Hepatocyte (in vitro differentiated cells): ENCODE results near the gene ZNF665. TPM values are rescaled to one million over a fixed set of nuclear protein-coding genes. Genes with fewer than 3 reads are reported as not detected.

Experiments
- DNase-seq: peaks from one replicate; pipeline ENCODE4 v3.0.0-alpha.2; 2016; ENCODE audit warnings: low spot score
- H2AFZ ChIP-seq: fragments of 200-600 bp; sonication (generic); 2 replicates; pipeline ENCODE4 v1.6.0; 2016; ENCODE audit warnings: antibody characterized with exemption, mild to moderate bottlenecking
- H3K27ac ChIP-seq: fragments of 200-600 bp; sonication (generic); 2 replicates; pipeline ENCODE4 v1.5.1; 2016; ENCODE audit warnings: mild to moderate bottlenecking
- H3K27me3 ChIP-seq: fragments of 200-600 bp; sonication (generic); 2 replicates; pipeline ENCODE4 v1.6.1; 2016
- H3K36me3 ChIP-seq: fragments of 200-600 bp; sonication (generic); replicated peaks from 2 replicates; pipeline ENCODE4 v1.5.1; 2016; ENCODE audit warnings: low read depth; ENCODE audit not compliant: insufficient read depth
- H3K4me1 ChIP-seq: fragments of 200-600 bp; sonication (generic); 2 replicates; pipeline ENCODE4 v1.5.1; 2016; ENCODE audit warnings: mild to moderate bottlenecking, moderate library complexity; ENCODE audit not compliant: insufficient read depth
- H3K4me2 ChIP-seq: fragments of 200-600 bp; sonication (generic); 2 replicates; pipeline ENCODE4 v1.6.0; 2016
- H3K4me3 ChIP-seq: fragments of 200-600 bp; sonication (generic); 2 replicates; pipeline ENCODE4 v1.5.1; 2016; ENCODE audit warnings: mild to moderate bottlenecking
- H3K79me2 ChIP-seq: fragments of 200-600 bp; sonication (generic); 2 replicates; pipeline ENCODE4 v1.6.0; 2017; ENCODE audit warnings: mild to moderate bottlenecking
- H3K9me2 ChIP-seq: fragments of 200-600 bp; sonication (generic); replicated peaks from 2 replicates; pipeline ENCODE4 v1.6.0; 2017; ENCODE audit warnings: mild to moderate bottlenecking; ENCODE audit not compliant: insufficient read depth
- H3K9me3 ChIP-seq: fragments of 200-600 bp; sonication (generic); 2 replicates; pipeline ENCODE4 v1.5.1; 2016; ENCODE audit warnings: low read depth, mild to moderate bottlenecking
- H4K20me1 ChIP-seq: fragments of 200-600 bp; sonication (generic); 2 replicates; pipeline ENCODE4 v1.6.0; 2016; ENCODE audit warnings: mild to moderate bottlenecking; ENCODE audit not compliant: insufficient read depth, poor library complexity, severe bottlenecking
- CTCF ChIP-seq: fragments of 200-600 bp; sonication (generic); IDR thresholded peaks from 2 replicates; pipeline ENCODE4 v1.5.1; 2016; ENCODE audit warnings: antibody characterized with exemption, mild to moderate bottlenecking; ENCODE audit not compliant: poor library complexity
- EZH2 ChIP-seq: fragments of 200-600 bp; sonication (generic); IDR thresholded peaks from 2 replicates; pipeline ENCODE4 v1.6.1; 2016; ENCODE audit warnings: antibody characterized with exemption, mild to moderate bottlenecking, borderline replicate concordance
- EZH2phosphoT487 ChIP-seq: fragments of 200-600 bp; sonication (generic); IDR thresholded peaks from one replicate; pipeline ENCODE4 v1.6.1; 2018; ENCODE audit warnings: antibody characterized with exemption, mild to moderate bottlenecking, low read depth, moderate library complexity; ENCODE audit not compliant: unreplicated experiment, severe bottlenecking
- WGBS: methylation state at CpG from one replicate; pipeline ENCODE4 v1.1.6; 2016; ENCODE audit warnings: low lambda C conversion rate; ENCODE audit errors: missing lambda C conversion rate; 5-methylcytosine and 5-hydroxymethylcytosine counted together
- polyA plus RNA-seq: library from polyadenylated mRNA; unstranded; fragments of >200 nt; fragmentation: Nextera tagmentation; extraction: Ambion mirVana; gene quantifications from 2 replicates; pipeline ENCODE4 v1.2.1, GENCODE V29; 2016
- total RNA-seq: library from RNA; depleted of rRNA; stranded (reverse); fragments of >200 nt; gene quantifications from 2 replicates; pipeline ENCODE4 v1.2.3, GENCODE V29; 2014

ZNF665 gene
- total and polyA plus RNA-seq, 2 experiments from 2014 or later, result 3.6 to 4.5 TPM

GRCh38 chr19:53158119-53158656 is 35.0 kb downstream of the ZNF665 start:
- 0% methylated on average over 24 of the region's 41 CpGs for WGBS
- no peaks in the 10 kb centered on the region for H3K27me3 ChIP-seq
- H3K4me2 ChIP-seq, result peak overlapping the region; percentile 97
- H3K4me1 ChIP-seq, result peaks cover 9% of the 10 kb centered on the region
- H4K20me1 ChIP-seq, result no peaks in the 10 kb centered on the region
- H3K9me2 ChIP-seq, result no peaks in the 10 kb centered on the region
- H3K9me3 ChIP-seq, result no peaks in the 10 kb centered on the region
- DNase-seq, result peak; percentile 59
- TF ChIP-seq CTCF, result no peak
- TF ChIP-seq EZH2phosphoT487, result no peak
- H3K4me3 ChIP-seq, result peak overlapping the region; percentile 90
- H3K36me3 ChIP-seq, result no peaks in the 10 kb centered on the region
- H2AFZ ChIP-seq, result peak overlapping the region; percentile 82
- H3K79me2 ChIP-seq, result peaks cover 20% of the 10 kb centered on the region
- peak overlapping the region; percentile 53 for H3K27ac ChIP-seq

DNA sequence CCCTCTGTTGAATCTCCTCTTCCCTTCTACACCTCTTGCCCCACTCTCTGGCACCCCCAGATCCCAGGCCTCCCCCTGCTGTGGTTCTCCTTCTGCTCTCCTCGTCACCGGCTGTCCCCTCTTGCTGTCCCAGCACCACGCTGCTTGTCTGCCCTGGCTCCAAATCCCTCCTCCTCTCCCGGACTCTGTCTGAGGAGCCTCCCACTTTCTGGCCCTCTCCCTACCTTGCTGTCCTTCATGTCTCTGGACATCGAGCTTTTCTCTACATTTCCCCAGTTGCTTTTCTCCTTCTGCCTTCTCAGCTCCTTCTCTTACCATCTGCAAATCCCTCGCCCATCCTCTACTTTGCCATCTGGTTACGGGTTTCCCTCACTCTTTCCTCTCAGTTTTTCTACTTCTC is 35.5 kb downstream of the ZNF665 start:
- H3K36me3 ChIP-seq, result no peaks in the 10 kb centered on the region
- no peaks in the 10 kb centered on the region for H4K20me1 ChIP-seq
- H3K9me2 ChIP-seq, result no peaks in the 10 kb centered on the region
- no peak for TF ChIP-seq CTCF
- TF ChIP-seq EZH2, result no peak
- no peaks in the 10 kb centered on the region for H3K27me3 ChIP-seq
- no peaks in the 10 kb centered on the region for H3K9me3 ChIP-seq
- DNase-seq, result peak; percentile 25
- H3K4me1 ChIP-seq, result peaks cover 9% of the 10 kb centered on the region
- peak overlapping the region; percentile 82 for H2AFZ ChIP-seq
- peak overlapping the region; percentile 53 for H3K27ac ChIP-seq
- H3K79me2 ChIP-seq, result peaks cover 20% of the 10 kb centered on the region
- peak overlapping the region; percentile 90 for H3K4me3 ChIP-seq
- 13% methylated on average over 7 of the region's 7 CpGs for WGBS
- H3K4me2 ChIP-seq, result peak overlapping the region; percentile 97

- WGBS, result 96% methylated on average over 9 of the region's 9 CpGs
- Histone ChIP-seq H3K79me2 (peaks cover 20% of the 10 kb centered on the region), H3K4me1 (peaks cover 9% of the 10 kb centered on the region), H3K27ac (no peak overlapping the region), H3K27me3 (no peaks in the 10 kb centered on the region), H3K36me3 (no peaks in the 10 kb centered on the region), H3K9me2 (no peaks in the 10 kb centered on the region), H4K20me1 (no peaks in the 10 kb centered on the region), H3K4me2 (peak overlapping the region; percentile 97), H2AFZ (no peak overlapping the region), H3K9me3 (no peaks in the 10 kb centered on the region), H3K4me3 (no peak overlapping the region)
- no peak for TF ChIP-seq EZH2phosphoT487
- TF ChIP-seq CTCF, result no peak
- no peak for TF ChIP-seq EZH2
- DNase-seq, result no peak
These were observed 36.3 kb downstream of the ZNF665 start for GRCh38 chr19:53156850-53157249.

DNA sequence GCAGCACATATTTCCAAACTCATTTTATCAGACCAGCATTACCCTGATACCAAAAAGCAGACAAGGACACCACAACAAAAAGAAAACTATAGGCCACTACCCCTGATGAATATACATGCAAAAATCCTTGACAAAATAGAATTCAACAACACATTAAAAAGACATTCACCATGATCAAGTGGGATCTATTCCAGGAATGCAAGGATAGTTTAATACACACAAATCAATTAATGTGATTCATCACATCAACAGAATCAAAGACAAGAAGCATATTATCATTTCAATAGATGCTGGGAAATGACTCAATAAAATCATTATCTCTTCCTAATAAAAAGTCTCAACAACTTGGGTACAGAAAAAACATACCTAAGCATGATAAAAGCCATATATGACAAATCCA is 45.5 kb downstream of the ZNF665 start:
- Histone ChIP-seq H3K4me3 (no peak overlapping the region), H3K79me2 (no peaks in the 10 kb centered on the region), H3K27ac (no peak overlapping the region), H4K20me1 (no peaks in the 10 kb centered on the region), H3K9me2 (no peaks in the 10 kb centered on the region), H2AFZ (no peak overlapping the region), H3K4me1 (no peaks in the 10 kb centered on the region), H3K27me3 (no peaks in the 10 kb centered on the region), H3K4me2 (no peak overlapping the region), H3K9me3 (peaks cover 30% of the 10 kb centered on the region), H3K36me3 (peaks cover 10% of the 10 kb centered on the region)
- no peak for TF ChIP-seq EZH2phosphoT487
- no peak for TF ChIP-seq CTCF
- no peak for TF ChIP-seq EZH2
- no peak for DNase-seq
